Measurements from ENCODE around the gene ATG9A.
"Not testable (repeated sequence)": the region's sequence is repeated elsewhere in the genome, so short reads cannot be mapped to it uniquely, and the experiment has no call there.

The ATG9A gene

GRCh38 chr2:219268294-219268693 lies 38.9 kb upstream of the ATG9A start:
- TF ChIP-seq CTCF (IDR thresholded peaks at IDR 0.05; ENCODE audit: control extremely low read depth, extremely low read depth, low read depth, missing control alignments): no peak
- no peak for DNase-seq (ENCODE audit: extremely low spot score)
- POLR2A ChIA-PET: no interaction called here
- CTCF ChIA-PET: interaction anchor here (2.0 to 12.8 kb wide), 3 partner anchors 8 to 27 kb away, joined by 8 to 114 read pairs (median 8); partner anchors contain the start of gene DNAJB2

- no peak for TF ChIP-seq CTCF (IDR thresholded peaks at IDR 0.05; ENCODE audit: control extremely low read depth, extremely low read depth, low read depth, missing control alignments)
- ChIA-PET POLR2A (no interaction called here), CTCF (interaction anchor here (1.1 to 12.8 kb wide), 7 partner anchors 9 to 108 kb away, joined by 3 to 114 read pairs (median 4); partner anchors contain the start of genes DNAJB2 and TUBA4B)
- DNase-seq (ENCODE audit: extremely low spot score): no peak
Observed at GRCh38 chr2:219266886-219267285, 37.5 kb upstream of the ATG9A start.

- POLR2A ChIA-PET: no interaction called here
- CTCF ChIA-PET: interaction anchor here (1.1 to 12.8 kb wide), 7 partner anchors 8 to 107 kb away, joined by 3 to 114 read pairs (median 4); partner anchors contain the start of genes DNAJB2 and TUBA4B
Observed at GRCh38 chr2:219266232-219266631, 36.8 kb upstream of the ATG9A start.

GRCh38 chr2:219261024-219261855 lies 31.8 kb upstream of the ATG9A start:
- no peak for DNase-seq (ENCODE audit: extremely low spot score)
- TF ChIP-seq CTCF (IDR thresholded peaks at IDR 0.05; ENCODE audit: control extremely low read depth, extremely low read depth, low read depth, missing control alignments): no peak
- ChIA-PET POLR2A (interaction anchor here (0.8 to 1.9 kb wide), 2 partner anchors 11 to 18 kb away, joined by 3 to 6 read pairs; partner anchors contain the start of gene DNAJB2), CTCF (interaction anchor here (0.9 to 12.8 kb wide), 14 partner anchors 9 to 157 kb away, joined by 3 to 114 read pairs (median 4); partner anchors contain the start of gene DNAJB2)

More at GRCh38 chr2:219266232-219266631, 36.8 kb upstream of the ATG9A start:
- TF ChIP-seq CTCF (IDR thresholded peaks at IDR 0.05; ENCODE audit: control extremely low read depth, extremely low read depth, low read depth, missing control alignments): no peak
- no peak for DNase-seq (ENCODE audit: extremely low spot score)

- CTCF ChIA-PET: interaction anchor here (0.8 to 12.8 kb wide), 5 partner anchors 8 to 99 kb away, joined by 3 to 114 read pairs (median 6); partner anchors contain the start of gene DNAJB2
- DNase-seq (ENCODE audit: extremely low spot score); POLR2A ChIA-PET: not testable (repeated sequence)
Observed at GRCh38 chr2:219258942-219259341, 29.5 kb upstream of the ATG9A start.

GRCh38 chr2:219254590-219255201 lies 25.3 kb upstream of the ATG9A start:
- ChIA-PET POLR2A (interaction anchor here (0.7 to 2.8 kb wide), 7 partner anchors 9 to 47 kb away, joined by 3 to 19 read pairs (median 13); partner anchors contain the start of genes DNAJB2, GLB1L, STK16 and ZFAND2B), CTCF (interaction anchor here (0.8 to 10.2 kb wide), 14 partner anchors 9 to 275 kb away, joined by 3 to 116 read pairs (median 4); partner anchors contain the start of genes GLB1L and STK16)
- TF ChIP-seq CTCF (IDR thresholded peaks at IDR 0.05; ENCODE audit: control extremely low read depth, extremely low read depth, low read depth, missing control alignments): no peak
- peak; percentile 57 for DNase-seq (ENCODE audit: extremely low spot score)
